ENCODE measurements around the gene MRPS10.

MRPS10 gene

DNA sequence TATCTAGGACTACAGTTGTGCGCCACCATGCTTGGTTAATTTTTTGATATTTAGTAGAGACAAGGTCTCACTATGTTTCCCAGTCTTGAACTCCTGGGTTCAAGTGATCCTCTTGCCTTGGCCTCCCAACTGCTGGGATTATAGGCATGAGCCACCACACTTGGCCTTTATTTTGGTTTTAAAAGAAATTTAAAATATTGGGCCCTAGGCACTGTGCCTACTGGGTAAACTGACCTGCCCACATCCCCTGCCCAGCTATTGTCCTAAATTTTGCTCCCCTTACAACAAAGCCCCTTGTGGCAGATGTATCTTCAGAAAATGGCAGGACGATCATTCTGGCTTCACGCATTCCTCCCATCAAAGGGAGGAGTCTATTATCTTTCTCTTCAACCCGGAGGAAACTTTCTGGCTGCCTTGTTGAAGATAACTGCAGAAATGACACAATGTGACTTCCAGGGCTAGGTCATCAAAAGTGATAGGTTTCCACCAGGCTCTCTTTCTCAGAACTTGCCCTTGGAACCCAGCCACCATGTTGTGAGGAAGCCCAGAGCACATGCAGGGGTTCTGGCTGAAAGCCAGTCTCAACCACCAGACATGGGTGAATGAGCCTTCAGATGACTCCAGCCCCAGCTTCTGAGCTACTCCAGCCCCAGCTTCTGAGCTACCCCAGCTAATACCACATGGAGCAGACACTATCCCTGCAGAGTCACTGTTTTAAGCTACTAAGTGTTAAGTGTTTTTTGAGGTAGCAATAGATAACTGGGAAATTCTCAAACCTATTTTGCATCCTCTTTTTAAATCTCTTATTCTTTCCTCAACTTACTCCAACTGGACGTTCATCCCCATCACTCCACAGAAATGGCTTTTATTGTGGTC is 18.3 kb downstream of the MRPS10 start:
- H3K4me3 ChIP-seq (ENCODE audit: low read depth, low read length), result no peak overlapping the region
- H3K4me2 ChIP-seq (ENCODE audit: low read length), result no peak overlapping the region
- no peak overlapping the region for H2AFZ ChIP-seq
- no peaks in the 10 kb centered on the region for H3K4me1 ChIP-seq
- no peaks in the 10 kb centered on the region for H3K36me3 ChIP-seq (ENCODE audit: control insufficient read depth, insufficient read depth, low read length)
- no peaks in the 10 kb centered on the region for H3K9me3 ChIP-seq (ENCODE audit: control insufficient read depth, low read length)
- no peaks in the 10 kb centered on the region for H3K27me3 ChIP-seq (ENCODE audit: control insufficient read depth, insufficient read depth, low read length)
- no peaks in the 10 kb centered on the region for H3K79me2 ChIP-seq
- H3K9ac ChIP-seq, result no peak overlapping the region
- no peak overlapping the region for H3K27ac ChIP-seq
- TF ChIP-seq, protein P1, sequence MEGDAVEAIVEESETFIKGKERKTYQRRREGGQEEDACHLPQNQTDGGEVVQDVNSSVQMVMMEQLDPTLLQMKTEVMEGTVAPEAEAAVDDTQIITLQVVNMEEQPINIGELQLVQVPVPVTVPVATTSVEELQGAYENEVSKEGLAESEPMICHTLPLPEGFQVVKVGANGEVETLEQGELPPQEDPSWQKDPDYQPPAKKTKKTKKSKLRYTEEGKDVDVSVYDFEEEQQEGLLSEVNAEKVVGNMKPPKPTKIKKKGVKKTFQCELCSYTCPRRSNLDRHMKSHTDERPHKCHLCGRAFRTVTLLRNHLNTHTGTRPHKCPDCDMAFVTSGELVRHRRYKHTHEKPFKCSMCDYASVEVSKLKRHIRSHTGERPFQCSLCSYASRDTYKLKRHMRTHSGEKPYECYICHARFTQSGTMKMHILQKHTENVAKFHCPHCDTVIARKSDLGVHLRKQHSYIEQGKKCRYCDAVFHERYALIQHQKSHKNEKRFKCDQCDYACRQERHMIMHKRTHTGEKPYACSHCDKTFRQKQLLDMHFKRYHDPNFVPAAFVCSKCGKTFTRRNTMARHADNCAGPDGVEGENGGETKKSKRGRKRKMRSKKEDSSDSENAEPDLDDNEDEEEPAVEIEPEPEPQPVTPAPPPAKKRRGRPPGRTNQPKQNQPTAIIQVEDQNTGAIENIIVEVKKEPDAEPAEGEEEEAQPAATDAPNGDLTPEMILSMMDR (IDR thresholded peaks at IDR 0.05), result no peak

DNA sequence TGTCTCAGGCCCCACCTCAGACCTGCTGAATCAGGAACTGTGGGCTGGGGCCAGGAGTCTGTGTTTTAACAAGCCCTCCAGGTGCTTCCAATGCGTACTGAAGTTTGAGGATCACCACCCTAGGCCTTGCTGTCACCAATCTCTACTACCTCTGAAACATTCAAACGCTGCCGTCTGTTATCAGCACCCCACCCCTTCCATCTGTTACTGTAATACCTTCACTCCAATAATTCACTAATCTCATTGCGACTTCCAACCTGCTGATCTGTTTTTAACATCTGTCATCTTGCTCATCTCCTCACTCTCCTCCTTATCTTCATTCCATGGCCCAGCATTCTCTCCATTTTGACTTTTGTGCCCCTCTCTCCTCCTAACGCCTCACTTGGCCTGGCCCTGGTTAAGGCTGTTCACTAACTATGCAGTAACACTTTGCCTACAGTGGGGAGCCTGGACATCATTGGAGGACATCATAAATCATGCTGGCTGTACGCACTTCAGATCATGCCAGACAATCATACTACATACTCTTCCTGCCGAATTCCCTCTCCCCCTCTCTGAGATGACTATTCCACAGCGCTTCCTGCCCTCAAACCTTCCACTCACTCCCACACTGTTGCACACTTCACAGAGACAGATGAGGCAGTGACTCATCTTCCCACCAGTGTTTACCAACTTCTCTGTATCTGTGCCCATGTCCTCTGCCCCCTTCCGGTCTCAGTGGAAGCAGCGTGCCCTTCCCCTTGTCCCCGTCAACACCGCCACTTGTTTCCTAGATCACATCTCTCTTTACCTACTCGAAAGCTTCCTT is 19.9 kb downstream of the MRPS10 start:
- no peak overlapping the region for H3K4me2 ChIP-seq (ENCODE audit: low read length)
- no peak overlapping the region for H3K9ac ChIP-seq
- H3K27ac ChIP-seq, result no peak overlapping the region
- no peaks in the 10 kb centered on the region for H3K4me1 ChIP-seq
- no peak overlapping the region for H2AFZ ChIP-seq
- no peaks in the 10 kb centered on the region for H3K79me2 ChIP-seq
- TF ChIP-seq, protein P1 (IDR thresholded peaks at IDR 0.05), result no peak
- no peaks in the 10 kb centered on the region for H3K9me3 ChIP-seq (ENCODE audit: control insufficient read depth, low read length)
- no peaks in the 10 kb centered on the region for H3K27me3 ChIP-seq (ENCODE audit: control insufficient read depth, insufficient read depth, low read length)
- no peak overlapping the region for H3K4me3 ChIP-seq (ENCODE audit: low read depth, low read length)
- H3K36me3 ChIP-seq (ENCODE audit: control insufficient read depth, insufficient read depth, low read length), result no peaks in the 10 kb centered on the region

DNA sequence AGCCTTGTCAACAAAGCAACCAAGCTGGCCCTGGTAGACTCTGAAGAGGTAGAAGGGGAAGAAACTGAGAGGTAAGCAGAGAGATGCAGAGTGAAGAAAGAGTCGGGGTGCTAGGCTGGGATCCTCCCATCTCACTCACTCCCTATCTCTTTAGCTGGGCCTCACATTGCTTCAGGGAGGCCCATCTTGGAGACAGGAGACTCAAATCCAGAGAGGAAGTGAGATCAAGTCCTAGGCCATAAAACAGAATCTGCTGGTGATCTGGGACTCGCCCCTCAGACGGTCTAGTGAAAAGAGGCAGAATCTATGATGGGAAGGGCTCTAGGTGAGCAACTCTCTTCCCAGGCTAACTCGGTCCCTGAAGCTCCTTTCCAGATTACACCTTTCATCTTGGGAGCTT is 22.2 kb downstream of the MRPS10 start:
- Histone ChIP-seq H2AFZ (no peak overlapping the region), H3K9ac (no peak overlapping the region), H3K4me3 (ENCODE audit: low read depth, low read length) (no peak overlapping the region), H3K4me1 (no peaks in the 10 kb centered on the region), H3K27me3 (ENCODE audit: control insufficient read depth, insufficient read depth, low read length) (no peaks in the 10 kb centered on the region), H3K9me3 (ENCODE audit: control insufficient read depth, low read length) (no peaks in the 10 kb centered on the region), H3K4me2 (ENCODE audit: low read length) (no peak overlapping the region), H3K36me3 (ENCODE audit: control insufficient read depth, insufficient read depth, low read length) (no peaks in the 10 kb centered on the region), H3K79me2 (no peaks in the 10 kb centered on the region), H3K27ac (no peak overlapping the region)
- TF ChIP-seq, protein P1 (IDR thresholded peaks at IDR 0.05), result no peak

DNA sequence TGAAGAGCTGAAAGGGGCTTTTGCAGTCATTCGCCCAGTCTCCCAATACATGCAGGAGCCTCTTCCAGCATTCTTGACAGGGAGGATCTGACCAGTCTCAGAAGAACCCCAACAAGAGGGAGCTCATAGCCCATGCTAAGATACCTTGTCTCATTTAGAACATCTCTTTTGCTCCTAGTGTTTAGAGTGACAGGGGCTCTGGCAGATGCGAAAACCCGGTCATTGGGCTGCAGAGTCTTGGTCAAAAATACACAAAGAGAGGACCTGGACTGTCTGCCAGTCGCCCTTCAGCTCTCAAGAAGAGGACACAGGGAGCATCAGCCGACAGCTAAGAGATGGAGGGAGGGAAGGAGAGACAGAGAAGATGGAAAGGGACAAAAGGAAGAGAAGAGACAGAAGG is 23.6 kb downstream of the MRPS10 start:
- no peak overlapping the region for H3K9ac ChIP-seq
- no peaks in the 10 kb centered on the region for H3K4me1 ChIP-seq
- no peaks in the 10 kb centered on the region for H3K36me3 ChIP-seq (ENCODE audit: control insufficient read depth, insufficient read depth, low read length)
- H3K27me3 ChIP-seq (ENCODE audit: control insufficient read depth, insufficient read depth, low read length), result no peaks in the 10 kb centered on the region
- H2AFZ ChIP-seq, result no peak overlapping the region
- H3K79me2 ChIP-seq, result no peaks in the 10 kb centered on the region
- H3K9me3 ChIP-seq (ENCODE audit: control insufficient read depth, low read length), result no peaks in the 10 kb centered on the region
- no peak overlapping the region for H3K4me3 ChIP-seq (ENCODE audit: low read depth, low read length)
- TF ChIP-seq, protein P1 (IDR thresholded peaks at IDR 0.05), result no peak
- H3K4me2 ChIP-seq (ENCODE audit: low read length), result no peak overlapping the region
- no peak overlapping the region for H3K27ac ChIP-seq

Data from parathyroid adenoma (tissue), 2 donors.